Renal pelvis (tissue), 12 donors: ENCODE results near the gene RPL11. TPM values are rescaled to one million over a fixed set of nuclear protein-coding genes. Genes with fewer than 3 reads are reported as not detected.
"Not testable (repeated sequence)": the region's sequence is repeated elsewhere in the genome, so short reads cannot be mapped to it uniquely, and the experiment has no call there.

Experiments used
- DNase-seq: peaks from one replicate; pipeline ENCODE4 v3.0.0-alpha.2; 2013
- long read RNA-seq, 16 experiments: transcript quantifications; one replicate each; lab custom pipeline, GENCODE V29; 2026
- polyA plus RNA-seq, 3 donors: library from polyadenylated mRNA; unstranded; fragments of 120-200 nt; gene quantifications; one replicate each; pipeline ENCODE4 v1.2.1, GENCODE V29; 2013; ENCODE audit not compliant: insufficient read length in 3 of 3

RPL11 gene
- 1,000 to 10,000 TPM; 2,047 to 2,741 (median 2,177) TPM for polyA plus RNA-seq
- long read RNA-seq, donor 1, transcript RPL11-201 (6 exons, 660 nt): minor isoform, 149 of 2,239 reads
- long read RNA-seq, donor 1, transcript RPL11-206 (6 exons, 1,017 nt): major isoform, 1,132 of 2,239 reads
- long read RNA-seq, donor 1, transcript RPL11-203 (5 exons, 879 nt): minor isoform, 255 of 2,239 reads
- long read RNA-seq, donor 1, transcript RPL11-205 (4 exons, 539 nt): minor isoform, 11 of 2,239 reads
- long read RNA-seq, donor 1, partial matches to known transcripts: 566 of 2,239 reads
- long read RNA-seq, donor 1, other reads (novel, unspliced or antisense): 125 of 2,239 reads
- long read RNA-seq, donor 2, transcript RPL11-205 (4 exons, 539 nt): minor isoform, 9 of 2,529 reads
- long read RNA-seq, donor 2, transcript RPL11-203 (5 exons, 879 nt): minor isoform, 249 of 2,529 reads
- long read RNA-seq, donor 2, transcript RPL11-206 (6 exons, 1,017 nt): major isoform, 1,318 of 2,529 reads
- long read RNA-seq, donor 2, transcript RPL11-201 (6 exons, 660 nt): minor isoform, 193 of 2,529 reads
- long read RNA-seq, donor 2, partial matches to known transcripts: 667 of 2,529 reads
- long read RNA-seq, donor 2, other reads (novel, unspliced or antisense): 87 of 2,529 reads
- long read RNA-seq, donor 3, transcript RPL11-203 (5 exons, 879 nt): minor isoform, 236 of 2,273 reads
- long read RNA-seq, donor 3, transcript RPL11-201 (6 exons, 660 nt): minor isoform, 144 of 2,273 reads
- long read RNA-seq, donor 3, transcript RPL11-206 (6 exons, 1,017 nt): major isoform, 1,053 of 2,273 reads
- long read RNA-seq, donor 3, transcript RPL11-205 (4 exons, 539 nt): minor isoform, 16 of 2,273 reads
- long read RNA-seq, donor 3, partial matches to known transcripts: 755 of 2,273 reads
- long read RNA-seq, donor 3, other reads (novel, unspliced or antisense): 67 of 2,273 reads
- long read RNA-seq, donor 4, transcript RPL11-203 (5 exons, 879 nt): minor isoform, 351 of 2,972 reads
- long read RNA-seq, donor 4, transcript RPL11-206 (6 exons, 1,017 nt): major isoform, 1,484 of 2,972 reads
- long read RNA-seq, donor 4, transcript RPL11-201 (6 exons, 660 nt): minor isoform, 215 of 2,972 reads
- long read RNA-seq, donor 4, transcript RPL11-205 (4 exons, 539 nt): minor isoform, 14 of 2,972 reads
- long read RNA-seq, donor 4, partial matches to known transcripts: 786 of 2,972 reads
- long read RNA-seq, donor 4, other reads (novel, unspliced or antisense): 119 of 2,972 reads
- long read RNA-seq, donor 5, transcript RPL11-203 (5 exons, 879 nt): minor isoform, 183 of 1,663 reads
- long read RNA-seq, donor 5, transcript RPL11-206 (6 exons, 1,017 nt): major isoform, 736 of 1,663 reads
- long read RNA-seq, donor 5, transcript RPL11-205 (4 exons, 539 nt): minor isoform, 14 of 1,663 reads
- long read RNA-seq, donor 5, transcript RPL11-201 (6 exons, 660 nt): minor isoform, 99 of 1,663 reads
- long read RNA-seq, donor 5, partial matches to known transcripts: 577 of 1,663 reads
- long read RNA-seq, donor 5, other reads (novel, unspliced or antisense): 53 of 1,663 reads
- long read RNA-seq, donor 6, transcript RPL11-201 (6 exons, 660 nt): minor isoform, 100 of 1,655 reads
- long read RNA-seq, donor 6, transcript RPL11-205 (4 exons, 539 nt): minor isoform, 7 of 1,655 reads
- long read RNA-seq, donor 6, transcript RPL11-203 (5 exons, 879 nt): minor isoform, 310 of 1,655 reads
- long read RNA-seq, donor 6, transcript RPL11-206 (6 exons, 1,017 nt): major isoform, 705 of 1,655 reads
- long read RNA-seq, donor 6, partial matches to known transcripts: 497 of 1,655 reads
- long read RNA-seq, donor 6, other reads (novel, unspliced or antisense): 33 of 1,655 reads
- long read RNA-seq, donor 7, transcript RPL11-206 (6 exons, 1,017 nt): major isoform, 1,084 of 2,909 reads
- long read RNA-seq, donor 7, transcript RPL11-205 (4 exons, 539 nt): minor isoform, 26 of 2,909 reads
- long read RNA-seq, donor 7, transcript RPL11-203 (5 exons, 879 nt): minor isoform, 331 of 2,909 reads
- long read RNA-seq, donor 7, transcript RPL11-201 (6 exons, 660 nt): minor isoform, 162 of 2,909 reads
- long read RNA-seq, donor 7, partial matches to known transcripts: 1,216 of 2,909 reads
- long read RNA-seq, donor 7, other reads (novel, unspliced or antisense): 89 of 2,909 reads
- long read RNA-seq, donor 8, transcript RPL11-205 (4 exons, 539 nt): minor isoform, 5 of 1,136 reads
- long read RNA-seq, donor 8, transcript RPL11-201 (6 exons, 660 nt): minor isoform, 77 of 1,136 reads
- long read RNA-seq, donor 8, transcript RPL11-203 (5 exons, 879 nt): minor isoform, 137 of 1,136 reads
- long read RNA-seq, donor 8, transcript RPL11-206 (6 exons, 1,017 nt): major isoform, 507 of 1,136 reads
- long read RNA-seq, donor 8, partial matches to known transcripts: 385 of 1,136 reads
- long read RNA-seq, donor 8, other reads (novel, unspliced or antisense): 23 of 1,136 reads
- long read RNA-seq, donor 9, transcript RPL11-206 (6 exons, 1,017 nt): major isoform, 1,386 of 2,893 reads
- long read RNA-seq, donor 9, transcript RPL11-203 (5 exons, 879 nt): minor isoform, 380 of 2,893 reads
- long read RNA-seq, donor 9, transcript RPL11-205 (4 exons, 539 nt): minor isoform, 16 of 2,893 reads
- long read RNA-seq, donor 9, transcript RPL11-201 (6 exons, 660 nt): minor isoform, 169 of 2,893 reads
- long read RNA-seq, donor 9, partial matches to known transcripts: 856 of 2,893 reads
- long read RNA-seq, donor 9, other reads (novel, unspliced or antisense): 83 of 2,893 reads
- long read RNA-seq, donor 10, transcript RPL11-201 (6 exons, 660 nt): minor isoform, 126 of 1,906 reads
- long read RNA-seq, donor 10, transcript RPL11-205 (4 exons, 539 nt): minor isoform, 12 of 1,906 reads
- long read RNA-seq, donor 10, transcript RPL11-206 (6 exons, 1,017 nt): major isoform, 912 of 1,906 reads
- long read RNA-seq, donor 10, transcript RPL11-203 (5 exons, 879 nt): minor isoform, 178 of 1,906 reads
- long read RNA-seq, donor 10, partial matches to known transcripts: 617 of 1,906 reads
- long read RNA-seq, donor 10, other reads (novel, unspliced or antisense): 61 of 1,906 reads
- long read RNA-seq, donor 11, transcript RPL11-203 (5 exons, 879 nt): minor isoform, 166 of 1,682 reads
- long read RNA-seq, donor 11, transcript RPL11-201 (6 exons, 660 nt): minor isoform, 96 of 1,682 reads
- long read RNA-seq, donor 11, transcript RPL11-206 (6 exons, 1,017 nt): major isoform, 683 of 1,682 reads
- long read RNA-seq, donor 11, transcript RPL11-205 (4 exons, 539 nt): minor isoform, 10 of 1,682 reads
- long read RNA-seq, donor 11, partial matches to known transcripts: 672 of 1,682 reads
- long read RNA-seq, donor 11, other reads (novel, unspliced or antisense): 55 of 1,682 reads
- long read RNA-seq, donor 12, transcript RPL11-205 (4 exons, 539 nt): minor isoform, 5 of 2,596 reads
- long read RNA-seq, donor 12, transcript RPL11-201 (6 exons, 660 nt): minor isoform, 190 of 2,596 reads
- long read RNA-seq, donor 12, transcript RPL11-203 (5 exons, 879 nt): minor isoform, 312 of 2,596 reads
- long read RNA-seq, donor 12, transcript RPL11-206 (6 exons, 1,017 nt): major isoform, 1,416 of 2,596 reads
- long read RNA-seq, donor 12, partial matches to known transcripts: 553 of 2,596 reads
- long read RNA-seq, donor 12, other reads (novel, unspliced or antisense): 115 of 2,596 reads
- long read RNA-seq, donor 13, transcript RPL11-205 (4 exons, 539 nt): minor isoform, 18 of 1,577 reads
- long read RNA-seq, donor 13, transcript RPL11-203 (5 exons, 879 nt): minor isoform, 164 of 1,577 reads
- long read RNA-seq, donor 13, transcript RPL11-206 (6 exons, 1,017 nt): major isoform, 642 of 1,577 reads
- long read RNA-seq, donor 13, transcript RPL11-201 (6 exons, 660 nt): minor isoform, 105 of 1,577 reads
- long read RNA-seq, donor 13, partial matches to known transcripts: 581 of 1,577 reads
- long read RNA-seq, donor 13, other reads (novel, unspliced or antisense): 66 of 1,577 reads
- long read RNA-seq, donor 14: 0 reads
- long read RNA-seq, donor 15, transcript RPL11-203 (5 exons, 879 nt): minor isoform, 339 of 2,783 reads
- long read RNA-seq, donor 15, transcript RPL11-206 (6 exons, 1,017 nt): major isoform, 1,311 of 2,783 reads
- long read RNA-seq, donor 15, transcript RPL11-205 (4 exons, 539 nt): minor isoform, 20 of 2,783 reads
- long read RNA-seq, donor 15, transcript RPL11-201 (6 exons, 660 nt): minor isoform, 199 of 2,783 reads
- long read RNA-seq, donor 15, partial matches to known transcripts: 819 of 2,783 reads
- long read RNA-seq, donor 15, other reads (novel, unspliced or antisense): 94 of 2,783 reads
- long read RNA-seq, donor 16, transcript RPL11-206 (6 exons, 1,017 nt): major isoform, 1,227 of 2,870 reads
- long read RNA-seq, donor 16, transcript RPL11-203 (5 exons, 879 nt): minor isoform, 288 of 2,870 reads
- long read RNA-seq, donor 16, transcript RPL11-201 (6 exons, 660 nt): minor isoform, 169 of 2,870 reads
- long read RNA-seq, donor 16, transcript RPL11-205 (4 exons, 539 nt): minor isoform, 13 of 2,870 reads
- long read RNA-seq, donor 16, partial matches to known transcripts: 1,023 of 2,870 reads
- long read RNA-seq, donor 16, other reads (novel, unspliced or antisense): 147 of 2,870 reads

DNA sequence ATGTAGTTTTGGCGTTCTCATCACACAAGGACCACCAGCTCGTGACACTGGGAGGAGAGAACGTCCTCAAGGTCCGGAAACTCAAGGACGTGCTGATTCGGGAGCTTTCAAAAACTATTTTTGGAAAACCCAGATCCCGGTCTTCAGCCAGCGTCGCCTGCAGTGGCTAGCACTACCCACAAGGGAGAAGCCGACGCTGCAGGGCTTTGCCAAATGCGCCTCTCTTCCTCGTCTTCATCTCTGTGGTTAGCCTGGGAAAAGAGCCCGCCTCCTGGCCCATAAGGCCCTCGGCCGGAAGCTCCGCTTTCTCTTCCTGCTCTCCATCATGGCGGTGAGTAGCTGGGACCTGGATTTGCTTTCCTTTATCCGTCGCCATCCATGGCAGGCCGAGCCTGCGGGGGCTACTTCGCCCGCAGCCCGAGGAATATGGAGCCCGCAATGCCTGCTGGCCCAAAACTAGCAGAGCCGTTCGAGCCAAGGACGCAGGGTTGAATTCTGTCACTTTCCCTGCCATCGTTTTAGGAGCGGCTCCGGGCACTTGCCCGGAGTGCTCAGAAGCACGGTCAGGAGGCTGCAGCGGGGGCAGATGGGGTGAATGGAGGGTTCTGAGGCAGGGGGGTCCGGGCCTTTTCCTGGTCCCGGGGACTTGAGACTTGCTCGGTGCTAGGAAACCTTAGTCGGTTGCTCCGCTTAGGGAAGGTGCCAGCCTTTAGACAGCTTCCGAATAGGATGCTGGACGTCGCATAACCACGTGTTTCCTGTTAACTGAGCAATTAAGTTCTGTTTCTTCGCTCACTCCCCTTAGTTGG is at the start of gene RPL11:
Gene RPL11, plus strand, starts transcription at position 308 of the 809 bp plus-strand sequence. Its CDS starts 18 bp downstream, at position 326.
- DNase-seq: peak; percentile 96

DNA sequence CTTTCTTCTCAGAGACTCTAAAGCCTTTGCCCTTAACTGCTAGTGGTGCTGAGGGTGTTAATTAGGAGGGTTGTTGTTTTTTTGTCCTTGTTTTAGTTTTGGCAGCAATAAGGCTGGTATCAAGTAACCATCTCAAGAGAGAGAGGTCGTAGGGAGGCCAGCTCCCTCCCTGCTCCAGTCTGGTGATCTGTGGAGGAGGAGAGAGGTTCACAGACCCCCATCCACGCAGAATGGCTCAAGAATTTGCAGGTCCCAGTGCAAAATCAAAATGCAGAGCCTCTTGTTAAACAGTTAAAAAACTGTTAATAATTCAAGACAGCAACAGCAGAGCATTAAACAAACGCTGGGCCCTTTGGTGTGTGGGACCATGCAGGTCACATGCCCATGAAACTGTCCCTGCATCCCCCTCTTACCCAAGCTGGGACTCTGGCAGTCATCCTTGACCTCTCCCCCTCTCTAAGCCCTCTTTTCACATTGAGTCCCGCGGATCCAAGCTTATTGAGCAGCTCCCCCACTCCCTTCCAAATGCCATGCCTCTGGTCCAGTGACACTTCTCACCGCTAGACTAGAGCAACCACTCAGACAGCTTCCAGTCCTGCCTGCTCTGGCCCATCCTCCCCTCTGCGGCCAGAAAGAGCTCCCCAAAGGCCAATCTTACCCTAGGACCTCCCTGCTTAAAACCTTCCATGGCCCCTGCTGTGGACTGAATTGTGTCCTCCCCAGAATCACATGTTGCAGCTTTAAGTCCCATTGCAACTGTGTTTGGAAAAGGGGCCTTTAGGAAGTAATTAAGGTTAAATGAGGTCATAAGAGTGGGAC is 47.7 kb upstream of the RPL11 start:
- peak; percentile 87 for DNase-seq

- DNase-seq: no peak
These were observed 47.1 kb upstream of the RPL11 start for GRCh38 chr1:23644555-23644866.

DNA sequence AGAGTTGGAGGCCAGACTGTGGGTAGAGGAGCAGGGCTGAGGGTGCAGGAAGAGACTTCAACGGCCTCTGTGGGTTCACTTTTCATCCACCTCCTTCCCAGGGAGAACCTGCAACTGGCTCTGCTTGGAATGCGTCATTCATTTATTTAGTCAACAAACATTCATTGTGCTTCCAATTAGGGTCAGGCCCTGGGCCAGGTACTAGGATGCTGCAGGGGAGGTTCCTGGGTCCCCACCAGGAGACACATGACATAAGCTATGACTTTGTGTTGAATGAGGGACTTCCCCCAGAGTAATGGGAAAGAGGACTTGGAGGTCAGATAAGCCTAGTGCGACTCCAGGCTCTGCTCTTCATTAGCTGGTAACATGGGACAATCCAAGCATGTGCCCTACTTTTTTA is 46.3 kb upstream of the RPL11 start:
- DNase-seq: no peak

- no peak for DNase-seq
These were observed 45.5 kb upstream of the RPL11 start for GRCh38 chr1:23646091-23646490.

- DNase-seq: no peak
These were observed 45.1 kb upstream of the RPL11 start for GRCh38 chr1:23646541-23646940.

DNA sequence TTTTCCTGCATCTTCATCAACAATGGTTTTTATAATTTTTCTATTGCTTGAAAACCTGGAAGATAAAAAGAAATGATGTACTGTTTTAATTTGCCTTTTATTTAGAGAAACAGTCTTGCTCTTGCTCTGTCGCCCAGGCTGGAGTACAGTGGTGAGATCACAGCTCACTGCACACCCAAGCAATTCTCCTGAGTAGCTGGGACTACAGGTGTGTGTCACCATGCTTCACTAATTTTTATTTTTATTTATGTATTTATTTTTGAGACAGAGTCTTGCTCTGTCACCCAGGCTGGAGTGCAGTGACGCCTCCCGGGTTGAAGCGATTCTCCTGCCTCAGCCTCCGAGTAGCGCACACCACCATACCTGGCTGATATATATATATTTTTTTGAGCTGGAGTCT is 43.0 kb upstream of the RPL11 start:
- no peak for DNase-seq

DNA sequence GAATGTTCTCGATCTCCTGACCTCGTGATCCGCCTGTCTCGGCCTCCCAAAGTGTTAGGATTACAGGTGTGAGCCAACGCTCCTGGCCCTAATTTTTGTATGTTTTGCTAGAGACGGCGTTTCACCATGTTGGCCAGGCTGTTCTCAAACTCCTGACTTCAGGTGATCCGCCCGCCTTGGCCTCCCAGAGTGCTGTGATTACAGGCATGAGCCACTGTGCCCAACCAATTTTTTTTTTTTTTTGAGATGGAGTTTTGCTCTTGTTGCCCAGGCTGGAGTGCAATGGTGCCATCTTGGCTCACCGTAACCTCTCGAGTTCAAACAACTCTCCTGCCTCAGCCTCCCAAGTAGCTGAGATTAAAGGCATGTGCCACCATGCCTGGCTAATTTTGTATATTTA is 42.4 kb upstream of the RPL11 start:
- not testable (repeated sequence) for DNase-seq

DNA sequence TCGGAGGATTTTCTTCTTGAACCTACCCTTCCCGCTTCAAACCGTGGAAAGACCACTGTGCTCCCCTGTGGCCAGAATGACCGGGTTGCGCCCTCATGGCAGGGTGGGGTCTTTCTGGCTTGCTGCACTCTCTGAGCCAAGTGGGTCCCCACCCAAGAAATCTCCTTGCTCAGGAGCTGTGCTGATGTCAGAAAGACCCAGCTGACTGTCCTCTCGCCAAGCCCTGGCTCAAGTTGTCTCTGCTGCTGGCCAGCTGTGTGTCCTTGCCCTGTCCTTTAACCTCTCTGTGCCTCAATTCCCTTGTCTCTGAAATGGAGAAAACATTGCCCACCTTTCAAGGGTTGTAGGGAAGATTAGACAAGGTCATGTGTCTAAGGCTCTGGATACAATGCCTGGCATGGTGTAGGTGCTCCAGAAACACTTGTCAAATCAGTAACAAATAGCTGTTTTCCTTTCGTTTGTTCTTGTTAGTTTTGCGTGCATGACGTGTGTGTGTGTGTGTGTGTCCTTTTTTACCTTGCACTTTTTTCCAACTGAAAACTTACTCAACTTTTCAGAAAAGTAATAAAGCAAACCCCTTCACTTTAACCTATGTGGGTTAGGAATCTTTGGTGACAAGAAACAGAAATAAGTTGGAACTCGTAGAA is 41.1 kb upstream of the RPL11 start:
- no peak for DNase-seq

DNA sequence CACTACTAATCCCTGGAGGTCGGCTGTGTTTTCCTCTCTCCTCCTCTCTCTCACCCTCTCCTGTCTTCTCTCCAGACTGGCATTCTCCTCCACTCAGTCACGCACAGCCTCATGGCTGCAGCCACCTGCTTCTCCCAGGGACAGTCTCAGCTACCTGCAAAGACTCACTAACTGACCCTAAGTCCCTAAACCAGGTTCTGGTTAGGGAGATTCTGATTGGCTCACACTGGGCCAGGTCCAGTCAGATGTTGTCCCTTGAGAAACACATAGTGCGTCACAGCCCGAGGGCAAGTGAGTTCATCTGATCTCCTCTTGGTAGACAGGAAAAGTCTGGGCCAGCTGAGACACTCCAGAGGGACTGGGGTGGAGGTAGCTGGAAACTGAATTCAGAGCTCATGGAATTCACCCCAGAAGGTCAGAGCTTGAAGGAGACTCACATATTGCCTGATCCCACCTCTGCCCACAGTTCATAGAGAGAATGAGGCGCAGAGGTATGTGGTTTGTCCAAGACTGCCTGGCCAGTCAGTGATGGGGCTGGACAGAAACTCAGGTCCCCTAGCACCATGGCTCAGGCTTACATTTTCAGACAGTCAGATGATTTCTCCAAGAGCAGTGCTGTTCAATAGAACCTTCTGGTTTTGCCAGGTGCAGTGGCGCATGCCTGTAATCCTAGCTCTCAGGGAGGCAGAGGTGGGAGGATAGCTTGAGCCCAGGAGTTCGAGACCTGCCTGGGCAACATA is 40.4 kb upstream of the RPL11 start:
- DNase-seq: no peak

- peak; percentile 52 for DNase-seq
These were observed 33.8 kb upstream of the RPL11 start for GRCh38 chr1:23657659-23658275.
